ENCODE data around the gene SCUBE2.

DNA sequence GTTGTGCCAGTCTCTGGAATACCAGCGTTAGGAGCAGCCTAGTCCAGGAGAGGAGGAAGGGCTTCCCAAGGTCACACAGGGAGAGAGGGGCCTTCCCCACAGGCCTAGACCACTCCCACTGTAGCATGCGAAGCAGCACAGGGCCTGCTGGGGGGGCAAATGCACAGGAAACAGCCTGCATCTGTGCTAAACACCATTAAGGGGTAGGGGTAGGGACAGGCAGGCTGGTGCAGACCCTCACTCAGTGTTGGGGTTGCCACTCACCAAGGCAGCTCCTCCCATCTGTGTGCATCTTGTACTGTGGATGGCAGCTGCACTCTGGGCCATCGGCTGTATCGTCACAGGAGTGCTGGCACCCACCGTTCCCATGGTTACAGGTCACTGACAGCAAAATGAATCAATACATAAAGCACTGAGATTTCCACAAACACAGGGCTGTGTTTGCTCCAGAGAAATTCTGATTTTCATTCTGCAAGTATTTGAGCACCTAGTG lies 24.9 kb downstream of the SCUBE2 start:
- no peak for TF ChIP-seq POLR2AphosphoS5 (IDR thresholded peaks at IDR 0.05; ENCODE audit: borderline replicate concordance, low read depth, low read length)
- no peak for TF ChIP-seq EZH2 (IDR thresholded peaks at IDR 0.05)

Measured in SK-N-MC (cell line).